GM13976 (cell line): ENCODE data around the gene CRY1.

ENCODE experiments used
- DNase-seq: peaks from one replicate; pipeline ENCODE4 v3.0.0; 2012; ENCODE audit warnings: low spot score
- in situ Hi-C: fragments of 300-500 bp; cut with MboI; formaldehyde crosslinking; loops from one replicate; pipeline ENCODE4 v1.12.0; 2022; ENCODE audit warnings: low sequenced_read_pairs, mixed read lengths, inconsistent platforms; ENCODE audit not compliant: unreplicated experiment
- TF ChIP-seq, protein P1 (sequence below): IDR thresholded peaks from 2 replicates; pipeline ENCODE4 v1.5.1; 2012; ENCODE audit warnings: borderline replicate concordance, mild to moderate bottlenecking; ENCODE audit not compliant: insufficient read depth; ENCODE audit errors: extremely low read depth, missing control alignments, control extremely low read depth

CRY1 gene

DNA sequence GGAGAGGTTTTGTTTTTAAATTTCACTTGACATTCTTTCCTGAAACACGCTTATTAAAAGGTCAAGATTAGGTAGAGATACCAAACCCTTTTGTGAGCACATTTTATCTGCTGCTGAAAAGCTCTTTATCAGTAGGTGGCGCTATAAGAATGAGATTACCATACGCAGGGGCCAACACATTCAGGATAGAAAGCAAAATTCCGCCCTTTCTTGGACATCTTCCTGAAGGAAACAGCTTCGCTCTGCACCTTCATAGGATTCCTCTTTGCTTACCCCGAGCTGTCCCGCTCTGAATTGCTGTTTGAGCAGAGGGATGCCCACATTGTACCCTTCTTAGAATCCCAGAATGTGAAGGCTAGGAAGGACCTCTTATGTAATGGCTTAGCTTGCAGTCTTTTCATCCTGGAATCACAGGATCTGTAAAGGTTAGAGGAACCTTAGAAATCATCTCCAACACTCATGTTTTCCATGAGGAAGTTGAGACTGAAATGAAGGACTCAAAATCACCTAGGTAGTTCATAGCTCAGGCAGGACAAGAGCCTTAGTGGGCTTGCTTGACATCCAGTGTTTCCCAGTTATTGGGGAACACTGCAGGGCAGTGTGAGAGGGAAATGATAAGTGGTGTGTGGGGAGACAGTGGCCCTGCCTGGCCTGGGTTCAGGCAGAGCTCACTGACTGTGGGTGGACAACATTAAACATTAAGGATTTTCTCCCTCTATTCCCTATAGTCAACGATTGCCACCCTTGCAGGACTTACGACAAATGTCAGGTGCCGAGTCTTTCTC is 38.7 kb upstream of the CRY1 start:
- peak; percentile 44 for DNase-seq
- TF ChIP-seq, protein P1, sequence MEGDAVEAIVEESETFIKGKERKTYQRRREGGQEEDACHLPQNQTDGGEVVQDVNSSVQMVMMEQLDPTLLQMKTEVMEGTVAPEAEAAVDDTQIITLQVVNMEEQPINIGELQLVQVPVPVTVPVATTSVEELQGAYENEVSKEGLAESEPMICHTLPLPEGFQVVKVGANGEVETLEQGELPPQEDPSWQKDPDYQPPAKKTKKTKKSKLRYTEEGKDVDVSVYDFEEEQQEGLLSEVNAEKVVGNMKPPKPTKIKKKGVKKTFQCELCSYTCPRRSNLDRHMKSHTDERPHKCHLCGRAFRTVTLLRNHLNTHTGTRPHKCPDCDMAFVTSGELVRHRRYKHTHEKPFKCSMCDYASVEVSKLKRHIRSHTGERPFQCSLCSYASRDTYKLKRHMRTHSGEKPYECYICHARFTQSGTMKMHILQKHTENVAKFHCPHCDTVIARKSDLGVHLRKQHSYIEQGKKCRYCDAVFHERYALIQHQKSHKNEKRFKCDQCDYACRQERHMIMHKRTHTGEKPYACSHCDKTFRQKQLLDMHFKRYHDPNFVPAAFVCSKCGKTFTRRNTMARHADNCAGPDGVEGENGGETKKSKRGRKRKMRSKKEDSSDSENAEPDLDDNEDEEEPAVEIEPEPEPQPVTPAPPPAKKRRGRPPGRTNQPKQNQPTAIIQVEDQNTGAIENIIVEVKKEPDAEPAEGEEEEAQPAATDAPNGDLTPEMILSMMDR, result peak; percentile 72
- in situ Hi-C loops, result loop anchor here (10.0 kb wide), 1 partner anchor 273 kb away; no protein-coding TSS in a partner anchor

DNA sequence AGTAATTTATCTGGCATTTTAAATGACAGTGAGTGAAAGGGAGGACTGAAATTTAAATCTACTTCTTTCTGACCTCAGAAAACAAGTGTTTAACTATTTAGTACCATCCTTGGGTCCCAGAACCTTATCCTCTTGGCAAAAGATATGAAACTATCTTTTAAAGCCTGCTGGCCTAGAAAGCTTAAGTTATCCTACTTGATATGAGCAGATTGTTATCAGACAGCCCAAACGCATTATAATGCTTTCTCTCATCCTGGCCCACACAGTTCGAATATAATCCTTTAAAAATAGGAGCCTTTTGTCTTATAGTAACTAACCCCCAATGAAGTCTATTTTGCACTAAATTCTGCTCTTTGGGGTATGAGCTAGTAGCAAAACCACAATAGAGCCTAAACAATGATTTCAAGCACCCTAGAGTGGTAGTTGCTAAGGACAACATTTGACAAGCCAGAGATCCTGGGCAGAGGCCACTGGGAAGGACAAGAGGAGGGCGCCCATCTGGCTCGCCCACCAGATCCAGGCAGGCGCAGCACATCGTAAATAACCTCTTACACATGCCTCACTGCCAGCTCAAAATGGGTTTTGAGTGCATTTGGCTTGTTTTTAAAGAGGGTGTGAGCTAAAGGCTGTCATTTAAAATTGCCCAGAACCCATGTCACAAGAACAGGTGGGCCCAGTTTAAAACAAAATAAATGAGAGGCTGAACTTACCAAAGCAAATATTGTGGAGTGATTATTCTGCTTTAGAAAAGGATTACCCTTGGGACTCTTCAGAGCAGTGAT is 37.7 kb upstream of the CRY1 start:
- in situ Hi-C loops, result loop anchor here (10.0 kb wide), 1 partner anchor 274 kb away; no protein-coding TSS in a partner anchor
- TF ChIP-seq, protein P1, result no peak
- no peak for DNase-seq

DNA sequence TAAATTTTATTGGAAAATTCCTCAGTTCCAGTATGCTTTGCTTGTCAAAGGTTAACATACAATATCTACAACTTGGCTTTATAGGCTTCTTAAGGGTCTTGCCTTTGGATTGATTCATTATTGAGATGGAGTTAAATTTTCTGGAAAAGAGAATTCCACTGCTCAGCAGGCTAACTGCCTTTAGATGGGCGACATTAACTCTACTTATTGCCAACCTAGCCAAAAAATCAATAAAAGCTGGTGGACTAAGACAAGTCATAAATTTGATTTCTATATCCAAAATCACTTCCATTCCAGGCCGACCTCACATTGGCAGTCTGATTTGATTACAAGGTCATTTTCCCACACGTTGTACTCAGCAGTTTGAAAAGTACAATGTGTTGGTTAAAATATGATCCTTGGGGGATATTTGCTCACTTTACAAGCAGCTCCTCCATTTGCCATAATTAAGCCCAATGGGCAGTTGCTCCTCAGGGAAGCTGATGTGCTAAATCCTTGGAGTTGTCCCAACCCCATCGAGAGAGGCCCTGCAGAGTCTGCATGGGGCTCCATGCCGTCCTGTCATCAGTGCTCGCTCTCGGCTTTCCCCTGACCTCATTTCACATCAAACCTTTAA is 36.1 kb upstream of the CRY1 start:
- no peak for DNase-seq
- in situ Hi-C loops, result loop anchor here (10.0 kb wide), 1 partner anchor 475 kb away; no protein-coding TSS in a partner anchor

DNA sequence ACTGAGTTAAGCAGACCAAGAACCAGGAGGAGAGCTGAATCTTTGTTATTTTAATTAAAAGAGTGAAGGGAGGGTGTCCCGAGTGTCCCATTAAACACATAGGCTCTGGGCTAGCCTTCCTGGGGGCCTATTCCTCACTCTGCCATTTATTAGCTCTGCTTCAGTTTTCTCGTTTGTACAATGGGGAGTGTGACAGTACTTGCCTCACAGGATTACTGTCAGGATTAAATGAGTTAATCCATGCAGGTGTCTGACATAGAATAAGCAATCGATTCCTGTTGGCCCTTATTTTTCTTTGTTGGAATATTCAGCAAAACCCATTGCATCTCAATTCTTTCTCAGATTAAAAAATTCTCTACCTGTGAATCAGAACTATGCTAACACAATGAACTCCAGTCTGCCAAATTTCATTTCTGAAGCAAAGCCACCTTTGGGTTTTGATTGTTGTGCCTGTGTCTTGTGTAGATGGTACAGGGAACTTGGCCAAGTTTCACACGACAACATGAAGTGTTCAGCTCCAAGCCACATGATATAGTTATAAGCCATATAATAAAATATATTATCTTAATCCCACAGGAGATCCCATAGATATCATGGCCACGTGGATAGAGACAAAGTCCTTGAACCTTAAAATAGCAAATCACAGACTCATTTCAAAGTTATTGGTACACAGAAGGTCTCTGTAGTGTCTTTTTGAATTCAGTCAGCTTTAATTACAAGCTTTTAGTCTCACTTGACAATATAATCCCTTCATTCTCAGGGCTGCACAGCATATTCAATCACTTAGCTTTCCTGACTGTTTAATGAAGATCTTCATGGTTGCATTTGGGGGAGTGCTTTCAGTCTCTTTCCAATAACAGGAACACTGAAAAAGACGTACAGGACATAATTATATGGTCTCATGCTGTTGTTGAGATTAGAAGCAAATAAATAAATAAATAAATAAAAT is 34.4 kb upstream of the CRY1 start:
- in situ Hi-C loops, result loop anchor here (10.0 kb wide), 1 partner anchor 477 kb away; no protein-coding TSS in a partner anchor
- TF ChIP-seq, protein P1, result no peak
- DNase-seq, result no peak

More for the DNA sequence above, 36.1 kb upstream of the CRY1 start:
- TF ChIP-seq, protein P1, result no peak

DNA sequence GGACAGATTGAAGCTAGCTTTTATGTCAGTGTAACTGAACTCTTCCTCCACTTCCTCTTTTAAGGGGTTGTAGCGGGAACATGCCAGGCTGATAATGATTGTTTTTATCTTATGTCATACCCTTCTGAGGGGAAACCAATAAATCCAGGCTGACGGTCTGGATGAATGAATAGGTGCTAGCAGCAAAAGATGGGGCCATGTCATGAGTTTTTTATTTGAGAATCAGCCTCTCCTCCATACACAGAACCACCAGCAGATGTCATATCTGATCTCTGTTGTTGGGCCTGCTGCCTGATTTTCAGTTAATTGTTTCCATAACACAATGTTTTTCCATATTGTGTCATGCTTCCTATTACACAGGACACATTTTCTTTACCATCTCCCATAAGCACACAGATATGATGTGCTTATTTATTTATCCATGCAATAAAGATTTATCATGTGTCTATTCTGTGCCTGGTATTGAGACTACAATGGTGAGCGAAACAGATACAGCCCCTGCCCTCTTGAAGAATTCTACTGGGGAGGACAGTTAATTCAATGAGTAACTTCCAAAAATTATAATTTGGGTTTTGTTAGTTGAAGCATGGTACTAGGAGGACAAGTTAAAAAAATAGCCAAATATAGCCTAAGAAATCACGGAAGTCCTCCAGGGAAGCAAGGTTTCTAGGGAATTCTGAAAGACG is 33.6 kb upstream of the CRY1 start:
- TF ChIP-seq, protein P1, result no peak
- no peak for DNase-seq
- in situ Hi-C loops, result loop anchor here (10.0 kb wide), 1 partner anchor 478 kb away; no protein-coding TSS in a partner anchor
